ENCODE measurements around the gene KRTAP3-1. TPM values are rescaled to one million over a fixed set of nuclear protein-coding genes. Genes with fewer than 3 reads are reported as not detected.
A peak's percentile ranks its signal among the peaks of the same experiment; 100 is the strongest.

KRTAP3-1 gene
- total and polyA plus RNA-seq, 9 of the 15 experiments (the other 6 are each of a cell fraction or from before 2014, with no cell fraction given), result not detected

GRCh38 chr17:40986920-40987319 lies 22.0 kb downstream of the KRTAP3-1 start:
- CTCF ChIA-PET (ENCODE audit: low intra/inter-chr PET ratio), result no interaction called here
- H3K9me1 ChIP-seq (ENCODE audit: control insufficient read depth, insufficient read depth, low read length), result no peaks in the 10 kb centered on the region
- under 1% methylated on average over 8 of the region's 8 CpGs for WGBS (ENCODE audit: insufficient coverage, low coverage, missing lambda C conversion rate)
- no peaks in the 10 kb centered on the region for H4K20me1 ChIP-seq (replicated peaks; ENCODE audit: control insufficient read depth, insufficient read depth, low read length)
- no peak for ATAC-seq
- TF ChIP-seq ZNF551 (CRISPR knock-in tag; IDR thresholded peaks at IDR 0.05) (no peak), NFIX (CRISPR knock-in tag; IDR thresholded peaks at IDR 0.05; ENCODE audit: low read depth) (peak; percentile 49), NFIC (IDR thresholded peaks at IDR 0.05) (peak; percentile 88)
- in situ Hi-C loops (cut with MboI) (no loop called here), intact Hi-C loops (cut with micrococcal nuclease) (no loop called here)
- H3K27me3 ChIP-seq (ENCODE audit: control insufficient read depth in 2 of 2, insufficient read depth in 2 of 2, low read length in 2 of 2), result peaks cover 0 to 15% of the 10 kb centered on the region in 2 experiments; a peak in 3 of 5 replicates
- POLR2A ChIA-PET, result interaction anchor here (1.0 kb wide), 1 partner anchor 8 kb away, joined by 3 read pairs; no protein-coding TSS in a partner anchor
- H3K36me3 ChIP-seq (ENCODE audit: control insufficient read depth, insufficient read depth, low read length), result no peaks in the 10 kb centered on the region
- H3K4me1 ChIP-seq (replicated peaks in 1 of 2; ENCODE audit: control insufficient read depth in 2 of 2, insufficient read depth in 2 of 2, low read length in 2 of 2), result no peaks in the 10 kb centered on the region
- no peaks in the 10 kb centered on the region for H3K9me3 ChIP-seq (replicated peaks; ENCODE audit: control insufficient read depth, insufficient read depth, low read depth, low read length)
- no peak overlapping the region for H3K4me2 ChIP-seq (ENCODE audit: insufficient read depth, low read length)
- BruUV-seq (replicated peaks), result no TSS peak
- H2AFZ ChIP-seq (ENCODE audit: low read depth, low read length), result no peak overlapping the region
- H3K9ac ChIP-seq (ENCODE audit: insufficient read depth in 1 of 2, low read depth in 2 of 2, low read length in 2 of 2), result no peak overlapping the region
- no peak overlapping the region for H3K27ac ChIP-seq (ENCODE audit: extremely low read depth, low read depth, low read length)
- no peak overlapping the region for H3K4me3 ChIP-seq
- DNase-seq (ENCODE audit: extremely low read depth in 1 of 4, low spot score in 3 of 4), result no peak
- FAIRE-seq, result peak; percentile 57
- H3K79me2 ChIP-seq (ENCODE audit: control insufficient read depth, insufficient read depth, low read length), result no peaks in the 10 kb centered on the region

GRCh38 chr17:40984226-40984625 lies 24.7 kb downstream of the KRTAP3-1 start, which contains the start of gene KRT40:
Gene KRT40 (minus strand): TSS chr17:40984326. CDS start chr17:40984273, 53 bp downstream.
- BruUV-seq (replicated peaks), result no TSS peak
- ATAC-seq (no peak), FAIRE-seq (no peak), DNase-seq (ENCODE audit: extremely low read depth in 1 of 4, low spot score in 3 of 4) (no peak)
- no peaks in the 10 kb centered on the region for H3K9me3 ChIP-seq (replicated peaks; ENCODE audit: control insufficient read depth, insufficient read depth, low read depth, low read length)
- H3K4me2 ChIP-seq (ENCODE audit: insufficient read depth, low read length), result no peak within 1 kb of the TSS
- no peak within 1 kb of the TSS for H3K4me3 ChIP-seq
- in situ Hi-C loops (cut with MboI), result no loop called here
- no peak within 1 kb of the TSS for H2AFZ ChIP-seq (ENCODE audit: low read depth, low read length)
- ChIA-PET CTCF (ENCODE audit: low intra/inter-chr PET ratio) (no interaction called here), POLR2A (interaction anchor here (1.6 kb wide), 1 partner anchor 11 kb away, joined by 3 read pairs; no protein-coding TSS in a partner anchor)
- H3K27me3 ChIP-seq (ENCODE audit: control insufficient read depth in 2 of 2, insufficient read depth in 2 of 2, low read length in 2 of 2), result peaks cover 3 to 26% of the 10 kb centered on the region in 2 experiments; a peak in 4 of 5 replicates
- no peaks in the 10 kb centered on the region for H3K36me3 ChIP-seq (ENCODE audit: control insufficient read depth, insufficient read depth, low read length)
- no peaks in the 10 kb centered on the region for H4K20me1 ChIP-seq (replicated peaks; ENCODE audit: control insufficient read depth, insufficient read depth, low read length)
- intact Hi-C loops (cut with micrococcal nuclease), result no loop called here
- H3K4me1 ChIP-seq (replicated peaks in 1 of 2; ENCODE audit: control insufficient read depth in 2 of 2, insufficient read depth in 2 of 2, low read length in 2 of 2), result no peaks in the 10 kb centered on the region; a peak in 1 of 5 replicates
- H3K79me2 ChIP-seq (ENCODE audit: control insufficient read depth, insufficient read depth, low read length), result no peaks in the 10 kb centered on the region
- H3K27ac ChIP-seq (ENCODE audit: extremely low read depth, low read depth, low read length), result no peak within 1 kb of the TSS
- H3K9ac ChIP-seq (ENCODE audit: insufficient read depth in 1 of 2, low read depth in 2 of 2, low read length in 2 of 2), result no peak within 1 kb of the TSS
- WGBS (ENCODE audit: insufficient coverage, low coverage, missing lambda C conversion rate), result 0% methylated on average over 3 of the region's 3 CpGs
- TF ChIP-seq ZNF431 (CRISPR knock-in tag; IDR thresholded peaks at IDR 0.05) (no peak), RBM25 (IDR thresholded peaks at IDR 0.05; ENCODE audit: low read depth, low read length, severe bottlenecking) (no peak), ZEB2 (IDR thresholded peaks at IDR 0.05) (no peak), MYNN (IDR thresholded peaks at IDR 0.05) (no peak), MYNN (CRISPR knock-in tag; IDR thresholded peaks at IDR 0.05) (no peak), SMARCB1 (IDR thresholded peaks at IDR 0.05; ENCODE audit: insufficient read length, low read depth) (no peak), HNRNPUL1 (IDR thresholded peaks at IDR 0.05; ENCODE audit: low read length) (no peak), ZNF174 (CRISPR knock-in tag; IDR thresholded peaks at IDR 0.05) (no peak)
- H3K9me1 ChIP-seq (ENCODE audit: control insufficient read depth, insufficient read depth, low read length), result peaks cover 4% of the 10 kb centered on the region
